ENCODE results near the gene TADA2A.

The TADA2A gene

DNA sequence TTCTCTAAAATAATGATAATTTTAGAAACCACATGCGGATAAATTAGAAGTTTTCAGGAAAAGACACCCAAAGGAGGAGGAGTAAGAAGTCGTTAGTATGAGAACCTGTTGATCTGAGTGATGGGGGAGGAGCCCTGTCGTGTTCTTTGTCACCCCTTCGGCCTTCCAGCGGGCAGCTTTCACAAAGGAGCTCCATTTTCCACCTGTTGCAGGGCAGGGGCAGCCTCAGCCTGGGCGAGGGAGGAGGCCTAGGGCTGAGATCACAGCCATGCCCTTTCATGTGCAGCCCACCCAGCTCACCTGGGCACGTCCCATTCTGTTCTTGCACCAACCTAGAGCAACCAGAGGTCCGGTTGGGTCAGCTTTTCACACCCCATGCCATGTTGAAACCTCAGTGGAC, 88.3 kb downstream of the TADA2A start:
- DNase-seq (ENCODE audit: insufficient read length, low spot score) (no peak), FAIRE-seq (no peak)
- TF ChIP-seq, protein P1, sequence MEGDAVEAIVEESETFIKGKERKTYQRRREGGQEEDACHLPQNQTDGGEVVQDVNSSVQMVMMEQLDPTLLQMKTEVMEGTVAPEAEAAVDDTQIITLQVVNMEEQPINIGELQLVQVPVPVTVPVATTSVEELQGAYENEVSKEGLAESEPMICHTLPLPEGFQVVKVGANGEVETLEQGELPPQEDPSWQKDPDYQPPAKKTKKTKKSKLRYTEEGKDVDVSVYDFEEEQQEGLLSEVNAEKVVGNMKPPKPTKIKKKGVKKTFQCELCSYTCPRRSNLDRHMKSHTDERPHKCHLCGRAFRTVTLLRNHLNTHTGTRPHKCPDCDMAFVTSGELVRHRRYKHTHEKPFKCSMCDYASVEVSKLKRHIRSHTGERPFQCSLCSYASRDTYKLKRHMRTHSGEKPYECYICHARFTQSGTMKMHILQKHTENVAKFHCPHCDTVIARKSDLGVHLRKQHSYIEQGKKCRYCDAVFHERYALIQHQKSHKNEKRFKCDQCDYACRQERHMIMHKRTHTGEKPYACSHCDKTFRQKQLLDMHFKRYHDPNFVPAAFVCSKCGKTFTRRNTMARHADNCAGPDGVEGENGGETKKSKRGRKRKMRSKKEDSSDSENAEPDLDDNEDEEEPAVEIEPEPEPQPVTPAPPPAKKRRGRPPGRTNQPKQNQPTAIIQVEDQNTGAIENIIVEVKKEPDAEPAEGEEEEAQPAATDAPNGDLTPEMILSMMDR (IDR thresholded peaks at IDR 0.05; ENCODE audit: insufficient read depth, missing control alignments) = no peak

GRCh38 chr17:37500378-37500777, 93.7 kb downstream of the TADA2A start:
- no peak for FAIRE-seq
- TF ChIP-seq, protein P1 (IDR thresholded peaks at IDR 0.05; ENCODE audit: insufficient read depth, missing control alignments) = no peak
- DNase-seq (ENCODE audit: insufficient read length, low spot score) = no peak

DNA sequence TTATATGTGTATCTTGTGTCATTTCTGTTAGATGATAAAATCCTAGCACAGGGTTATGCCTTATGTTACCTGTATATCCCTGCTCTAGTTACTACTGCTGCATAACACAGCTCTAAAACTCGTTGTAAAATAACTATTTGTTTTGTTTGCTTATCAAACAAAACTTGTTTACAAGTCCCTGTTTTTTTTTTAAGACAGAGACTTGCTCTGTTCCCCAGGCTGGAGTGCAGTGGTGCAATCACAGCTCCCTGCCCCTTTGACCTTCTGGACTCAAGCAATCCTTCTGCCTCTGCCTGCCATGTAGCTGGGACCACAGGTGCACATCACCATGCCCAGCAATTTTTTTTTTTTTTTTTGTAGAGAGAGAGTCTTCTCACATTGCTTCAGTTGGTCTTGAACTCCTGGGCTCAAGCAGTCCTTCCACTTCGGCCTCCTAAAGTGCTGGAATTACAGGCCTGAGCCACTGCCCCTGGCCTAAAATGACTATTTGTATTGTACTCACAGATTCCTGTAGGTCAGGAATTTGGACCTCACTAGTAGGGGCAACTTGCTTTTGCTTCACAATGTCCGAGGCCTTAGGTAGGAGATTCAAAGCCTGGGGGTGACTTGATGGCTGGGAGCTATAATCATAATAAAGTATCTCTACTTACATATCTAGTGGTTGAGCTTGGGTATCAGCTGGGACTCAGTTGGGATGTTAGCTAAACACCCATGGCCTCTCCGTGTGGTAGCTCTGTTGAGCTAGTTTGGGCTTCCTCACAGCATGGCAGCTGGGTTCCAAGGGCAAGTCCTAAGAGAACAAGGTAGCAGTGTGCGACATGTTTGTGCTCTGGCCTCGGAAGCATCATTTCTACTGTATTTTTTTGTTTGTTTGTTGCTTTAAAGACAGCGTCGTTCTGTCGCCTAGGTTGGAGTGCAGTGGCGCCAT, 95.6 kb downstream of the TADA2A start:
- no peak for FAIRE-seq
- TF ChIP-seq, protein P1 (IDR thresholded peaks at IDR 0.05; ENCODE audit: insufficient read depth, missing control alignments) = no peak
- no peak for DNase-seq (ENCODE audit: insufficient read length, low spot score)

DNA sequence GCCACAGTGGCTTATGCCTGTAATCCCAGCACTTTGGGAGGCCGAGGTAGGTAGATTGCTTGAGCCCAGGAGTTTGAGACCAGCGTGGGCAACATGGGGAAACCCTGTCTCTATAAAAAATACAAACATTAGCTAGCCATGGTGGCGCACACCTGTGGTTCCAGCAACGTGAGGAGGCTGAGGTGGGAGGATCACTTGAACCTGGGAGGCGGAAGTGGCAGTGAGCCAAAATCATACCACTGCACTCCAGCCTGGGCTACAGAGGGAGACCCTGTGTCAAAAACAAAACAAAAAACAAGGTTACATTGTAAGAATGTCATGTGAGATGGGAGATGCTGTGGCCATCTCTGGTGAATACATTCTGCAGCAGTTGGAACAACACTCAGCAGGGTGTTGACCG, 96.5 kb downstream of the TADA2A start:
- DNase-seq (ENCODE audit: insufficient read length, low spot score) = no peak
- no peak for FAIRE-seq
- TF ChIP-seq, protein P1 (IDR thresholded peaks at IDR 0.05; ENCODE audit: insufficient read depth, missing control alignments) = no peak

GRCh38 chr17:37505333-37505732, 98.6 kb downstream of the TADA2A start:
- TF ChIP-seq, protein P1 (IDR thresholded peaks at IDR 0.05; ENCODE audit: insufficient read depth, missing control alignments) = no peak
- FAIRE-seq (no peak), DNase-seq (ENCODE audit: insufficient read length, low spot score) (no peak)

GRCh38 chr17:37506678-37507077, 100.0 kb downstream of the TADA2A start:
- TF ChIP-seq, protein P1 (IDR thresholded peaks at IDR 0.05; ENCODE audit: insufficient read depth, missing control alignments) = peak; percentile 56
- FAIRE-seq = no peak
- DNase-seq (ENCODE audit: insufficient read length, low spot score) = no peak

GRCh38 chr17:37507111-37507510, 100.4 kb downstream of the TADA2A start:
- FAIRE-seq (no peak), DNase-seq (ENCODE audit: insufficient read length, low spot score) (no peak)
- TF ChIP-seq, protein P1 (IDR thresholded peaks at IDR 0.05; ENCODE audit: insufficient read depth, missing control alignments) = no peak
